DMS79 (cell line): ENCODE data around the gene PDE10A.

ENCODE experiments used
- DNase-seq: peaks from one replicate; lab custom pipeline; 2025; lab: John Stamatoyannopoulos, UW

PDE10A gene

DNA sequence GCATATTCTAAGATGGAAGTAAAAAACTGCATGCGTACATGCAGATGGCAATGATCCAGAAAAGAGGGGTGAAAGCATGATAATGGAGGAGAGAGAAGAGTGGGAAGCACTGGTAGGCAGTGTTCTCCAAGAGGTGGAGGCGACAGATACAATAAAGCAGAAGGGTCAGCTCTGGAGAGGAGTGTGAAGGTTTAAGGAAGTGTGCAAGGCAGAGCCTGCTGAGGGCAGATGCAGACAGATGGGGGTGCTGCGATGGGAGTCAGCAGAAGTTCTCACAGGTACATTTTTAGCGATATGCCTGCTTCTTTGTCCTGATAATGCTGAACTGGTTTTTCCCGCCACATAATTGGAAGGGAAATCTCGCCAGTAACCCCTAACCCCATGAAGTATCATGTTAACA, 272.6 kb downstream of the PDE10A start:
- no peak for DNase-seq

DNA sequence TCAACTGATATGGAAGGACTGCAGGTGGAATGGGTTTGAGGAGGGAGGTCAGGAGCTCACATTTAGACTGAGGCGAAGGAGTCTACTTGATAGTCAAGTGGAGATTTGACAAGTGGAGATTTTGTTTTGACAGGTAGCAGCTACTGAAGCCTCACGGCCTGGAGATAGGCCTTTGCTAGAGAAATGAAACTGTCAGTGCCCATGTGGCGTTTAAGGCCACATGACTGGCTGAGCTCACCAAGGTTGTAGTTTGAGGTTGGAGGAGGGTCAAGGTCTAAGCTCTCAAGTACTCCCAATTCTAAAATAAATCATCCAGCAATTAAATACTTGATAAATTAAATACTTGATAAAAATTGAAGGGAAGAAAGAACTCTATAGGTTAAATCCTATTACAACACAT, 273.5 kb downstream of the PDE10A start:
- no peak for DNase-seq

DNA sequence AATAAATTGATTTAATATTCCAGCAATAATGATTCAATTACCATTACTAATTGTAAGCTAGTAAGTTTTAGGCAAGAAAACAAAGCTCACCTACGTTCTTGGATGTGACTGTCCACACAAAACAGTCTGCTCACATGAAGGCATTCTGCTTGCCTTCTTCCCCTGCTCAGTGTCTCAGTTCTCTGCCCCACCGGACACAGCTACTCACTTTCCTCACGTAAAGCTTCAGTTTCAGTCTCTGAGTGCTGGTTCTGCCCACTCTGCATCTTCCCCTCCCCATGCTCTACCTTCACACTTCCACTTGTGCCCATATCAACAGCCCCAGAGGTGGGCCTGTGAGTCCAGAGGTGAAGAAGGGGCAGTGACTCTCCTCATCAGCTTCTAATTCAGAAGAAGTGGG, 279.7 kb downstream of the PDE10A start:
- no peak for DNase-seq

DNA sequence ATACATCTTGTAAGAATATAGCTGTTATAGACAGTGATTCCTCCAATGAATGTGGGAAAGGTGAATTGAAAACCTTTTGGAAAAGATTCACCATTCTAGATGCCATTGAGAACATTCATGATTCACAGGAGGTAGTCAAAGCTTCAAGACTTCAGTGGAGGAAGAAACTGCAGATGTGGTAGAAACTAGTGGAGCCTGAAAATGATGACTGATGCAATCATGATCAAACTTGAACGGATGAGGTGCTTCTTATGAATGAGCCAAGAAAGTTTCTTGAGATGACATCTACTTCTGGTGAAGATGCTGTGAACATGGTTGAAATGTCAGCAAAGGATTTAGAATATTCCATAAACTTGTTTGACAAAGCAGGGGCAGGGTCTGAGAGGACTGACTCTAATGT, 286.9 kb downstream of the PDE10A start:
- DNase-seq: no peak

DNA sequence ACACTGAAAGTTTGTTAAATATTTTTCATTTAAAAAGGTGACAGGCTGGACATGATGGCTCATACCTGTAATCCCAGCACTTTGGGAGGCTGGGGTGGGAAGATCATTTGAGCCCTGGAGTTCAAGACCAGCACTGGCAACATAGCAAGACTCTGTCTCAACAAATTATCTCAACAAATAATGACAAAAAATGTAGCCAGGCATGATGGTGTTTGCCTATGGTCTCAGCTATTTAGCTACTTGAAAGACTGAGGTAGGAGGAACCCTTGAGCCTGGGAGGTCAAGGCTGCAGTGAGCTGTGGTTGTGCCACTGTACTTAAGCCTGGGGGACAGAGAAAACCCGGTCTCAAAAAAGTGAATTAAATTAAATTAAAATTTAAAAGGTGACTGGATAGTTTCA, 297.7 kb downstream of the PDE10A start:
- no peak for DNase-seq

DNA sequence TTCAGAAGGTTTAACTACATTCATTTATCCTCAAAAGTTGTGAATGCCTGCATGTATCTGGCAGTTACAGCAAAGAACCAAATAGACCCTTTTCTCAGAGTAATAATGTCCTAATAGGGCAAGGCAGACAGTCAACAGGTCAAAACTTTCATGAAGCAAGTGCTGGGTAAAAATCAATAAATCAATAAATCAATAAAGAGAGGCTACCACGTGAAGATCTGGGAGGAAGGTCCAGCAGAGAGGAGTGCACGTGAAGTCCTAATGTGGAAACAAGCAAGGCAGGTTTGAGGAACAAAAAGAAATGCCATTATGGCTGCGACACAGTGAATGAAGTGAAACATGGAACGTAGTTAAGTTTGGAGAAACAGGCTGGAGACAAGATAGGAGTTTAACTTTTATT, 317.3 kb downstream of the PDE10A start:
- no peak for DNase-seq

DNA sequence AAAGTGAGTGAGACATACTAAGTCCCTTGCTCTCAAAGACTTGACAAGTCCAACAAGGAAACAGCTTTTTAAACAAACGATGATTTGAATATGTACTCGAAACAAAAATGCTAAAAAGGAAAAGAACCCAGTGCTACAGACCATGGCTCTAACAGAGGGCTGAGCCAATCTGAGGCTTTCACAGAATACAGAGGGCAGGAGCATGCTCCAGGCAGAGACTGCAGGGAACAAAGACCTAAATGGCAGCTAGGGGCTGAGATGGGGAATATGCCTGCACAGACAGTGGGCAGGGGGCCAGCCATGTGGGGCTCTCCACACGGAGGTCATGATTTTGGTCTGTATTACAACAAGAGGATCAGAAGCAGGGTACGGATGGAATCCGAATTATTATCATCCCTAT, 322.5 kb downstream of the PDE10A start:
- DNase-seq: no peak

DNA sequence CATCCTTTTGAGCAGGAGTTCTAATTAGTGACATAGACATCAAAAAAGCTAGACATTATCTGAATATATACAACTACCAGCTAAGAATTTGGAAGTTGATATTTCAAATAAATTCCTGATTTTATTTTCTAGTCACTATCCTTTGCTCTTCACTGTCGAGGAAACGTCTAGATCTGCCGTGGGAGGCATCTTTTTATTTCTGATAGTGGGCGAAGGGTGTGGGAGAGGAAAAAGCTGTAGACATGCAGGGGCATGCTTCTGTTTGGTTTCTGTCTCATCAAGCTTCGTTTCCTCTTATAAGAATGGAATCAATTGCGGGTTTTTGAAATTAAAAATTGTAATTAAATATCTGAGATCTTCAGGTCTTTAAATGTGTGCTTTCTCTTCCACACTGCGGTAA, 337.4 kb downstream of the PDE10A start:
- DNase-seq: no peak

DNA sequence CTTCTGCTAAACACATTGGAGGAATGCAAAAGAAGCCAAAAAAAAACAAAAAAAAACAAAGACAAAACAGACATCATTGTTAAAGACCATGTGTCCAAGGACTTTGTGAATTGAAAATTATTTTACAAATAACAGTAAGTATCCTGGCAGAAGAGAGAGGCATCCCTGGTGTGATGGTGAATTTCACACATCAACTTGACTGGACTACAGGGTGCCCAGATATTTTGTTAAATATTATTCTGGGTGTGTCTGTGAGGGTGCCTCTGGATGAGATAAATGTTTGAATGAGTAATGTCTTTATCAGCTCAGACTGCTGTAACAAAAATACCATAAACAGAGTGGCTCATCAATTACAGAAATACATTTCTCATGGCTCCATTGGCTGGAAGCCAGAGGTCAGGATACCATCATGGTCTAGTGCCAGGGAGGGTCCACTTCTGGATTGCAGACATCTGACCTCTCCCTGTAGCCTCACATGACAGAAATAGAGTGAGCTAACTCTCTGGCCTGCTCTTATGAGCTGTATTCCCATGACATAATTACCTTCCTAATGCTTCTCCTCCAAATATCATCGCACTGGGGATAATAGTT, 341.4 kb downstream of the PDE10A start:
- DNase-seq: no peak

DNA sequence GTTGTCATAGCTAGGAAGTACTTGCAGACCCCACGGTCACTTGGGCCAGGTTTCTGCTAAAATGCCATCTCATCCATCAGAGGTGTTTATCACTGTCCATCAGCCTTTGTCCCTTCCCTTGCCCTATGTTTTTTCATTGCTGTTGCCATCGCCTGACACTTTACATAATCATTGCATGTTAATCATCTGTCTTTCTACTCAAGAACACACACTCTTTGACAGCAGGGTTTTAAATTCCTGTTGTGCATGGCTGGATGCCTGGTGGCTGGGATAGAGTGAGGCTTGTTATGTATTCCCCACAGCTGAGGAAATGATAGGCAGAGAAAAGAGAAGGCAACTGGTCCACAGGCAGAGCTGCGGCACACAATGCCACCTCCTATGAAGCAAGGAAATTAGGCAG, 341.9 kb downstream of the PDE10A start:
- no peak for DNase-seq

DNA sequence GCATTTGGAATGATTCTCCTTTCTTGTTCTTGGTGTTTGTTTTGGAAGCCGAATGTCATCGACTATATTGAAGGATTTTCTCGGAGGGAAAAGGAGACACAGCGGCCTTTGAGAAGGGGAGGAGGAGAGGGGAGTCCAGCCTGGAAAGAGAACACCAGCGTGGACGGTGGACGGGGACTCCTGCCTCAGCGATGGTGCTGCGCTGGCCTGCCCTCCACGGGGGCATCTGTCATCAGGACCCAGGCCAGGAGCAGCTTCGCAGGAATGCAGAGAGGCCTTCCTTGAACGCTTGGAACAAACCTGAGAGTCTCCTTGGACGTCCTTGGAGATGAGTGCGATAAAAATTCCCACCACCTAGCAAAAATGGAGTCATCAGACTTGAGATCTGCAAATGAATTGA, 345.3 kb downstream of the PDE10A start:
- no peak for DNase-seq

DNA sequence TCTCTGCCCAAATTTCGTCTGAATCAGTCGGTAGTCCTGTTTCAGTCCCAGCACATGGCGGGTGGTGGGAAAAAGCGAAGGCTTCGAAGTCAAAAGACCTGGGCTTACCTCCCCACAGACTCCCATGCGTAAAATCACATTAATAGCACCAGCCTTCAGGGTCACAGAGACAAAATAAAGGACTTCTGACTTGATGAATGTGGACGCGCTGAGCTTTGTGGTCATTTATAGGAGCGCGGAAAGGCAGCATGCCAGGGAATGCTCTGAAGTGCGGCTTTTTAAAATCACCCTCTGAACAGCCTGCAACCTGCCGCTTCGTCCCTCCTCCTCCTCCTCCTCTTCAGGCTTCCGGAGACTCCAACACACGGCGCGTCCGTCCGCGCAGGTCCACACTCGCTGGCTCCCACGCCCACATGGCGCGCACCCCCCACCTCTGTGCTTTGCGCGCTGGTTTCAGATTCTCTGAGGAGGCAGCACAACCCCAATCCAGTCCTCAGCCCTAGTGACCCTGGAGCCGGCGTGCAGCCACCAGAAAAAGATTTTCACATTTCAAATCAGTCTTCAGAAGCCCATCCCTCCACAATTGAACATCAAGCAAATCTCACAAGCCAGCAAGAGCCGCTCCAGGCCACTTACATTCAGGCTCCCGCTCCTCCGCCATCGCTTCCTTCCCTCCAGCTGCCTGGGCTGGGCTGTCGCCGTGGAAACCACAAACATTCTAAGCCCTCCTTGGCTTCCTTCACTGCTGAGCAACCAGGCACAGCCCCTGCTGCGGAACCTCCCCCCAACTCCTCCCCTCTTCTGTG, 353.9 kb downstream of the PDE10A start, which contains the start of gene C6orf118:
C6orf118 (minus strand) TSS at position 680 of the 806 bp plus-strand sequence; CDS start at position 661, 19 bp downstream.
- no peak for DNase-seq

DNA sequence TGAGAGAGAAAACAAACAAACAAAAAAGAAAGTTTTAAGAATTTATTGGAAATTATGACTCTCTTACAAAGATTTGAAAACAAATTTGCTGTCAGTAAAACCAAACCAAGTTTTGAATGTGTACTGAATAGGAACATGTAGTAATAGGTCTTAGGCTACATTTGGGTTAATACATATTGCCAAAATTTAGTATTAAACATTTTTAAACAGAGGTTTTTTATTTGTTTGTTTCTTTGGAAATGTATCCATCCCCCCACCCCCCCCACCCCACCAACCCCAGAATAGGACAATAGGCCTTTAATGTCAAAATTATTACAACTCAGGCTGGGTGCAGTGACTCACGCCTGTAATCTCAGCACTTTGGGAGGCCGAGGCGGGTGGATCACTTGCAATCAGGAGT, 356.1 kb downstream of the PDE10A start:
- no peak for DNase-seq

DNA sequence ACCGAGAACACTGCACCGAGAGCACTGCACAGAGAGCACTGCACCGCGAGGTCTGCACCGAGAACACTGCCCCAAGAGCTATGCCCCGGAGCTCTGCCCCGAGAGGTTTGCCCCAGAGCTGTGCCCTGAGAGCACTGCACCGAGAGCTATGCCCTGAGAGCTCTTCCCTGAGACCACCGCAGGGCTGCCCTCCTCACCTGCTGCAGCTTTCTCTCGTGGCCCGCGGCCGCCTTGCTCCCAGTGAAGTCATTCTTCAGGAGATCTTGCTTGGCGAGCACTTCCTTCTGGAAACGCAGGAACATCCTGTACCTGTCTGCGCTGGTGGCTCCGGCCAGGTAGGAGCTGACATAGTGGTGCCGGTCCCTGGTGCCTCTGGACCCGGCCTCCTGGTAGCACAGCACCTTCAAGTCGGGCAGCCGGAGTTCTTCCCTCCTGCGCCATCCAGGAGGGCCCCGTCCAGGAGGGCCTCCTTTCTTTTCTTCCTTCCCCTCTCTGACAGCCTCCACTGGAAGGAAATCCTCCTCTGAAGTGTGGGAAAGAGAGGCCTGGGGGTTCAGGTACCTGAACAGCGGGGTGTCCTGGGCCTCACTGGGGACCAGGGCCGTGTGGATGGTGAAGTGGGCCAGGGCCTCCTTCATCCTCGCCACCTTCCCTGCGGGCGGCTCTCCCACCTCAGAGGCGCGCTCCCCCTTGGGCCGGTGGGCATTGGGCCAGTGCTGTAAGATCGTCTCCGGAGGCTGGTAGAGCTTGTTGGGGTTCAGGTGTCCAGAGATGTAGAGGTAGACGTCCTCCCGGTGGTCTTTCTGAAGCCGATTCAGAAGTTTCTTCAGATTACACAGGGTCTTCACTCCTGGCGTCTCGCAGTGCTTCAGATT, 361.4 kb downstream of the PDE10A start:
- DNase-seq: no peak

DNA sequence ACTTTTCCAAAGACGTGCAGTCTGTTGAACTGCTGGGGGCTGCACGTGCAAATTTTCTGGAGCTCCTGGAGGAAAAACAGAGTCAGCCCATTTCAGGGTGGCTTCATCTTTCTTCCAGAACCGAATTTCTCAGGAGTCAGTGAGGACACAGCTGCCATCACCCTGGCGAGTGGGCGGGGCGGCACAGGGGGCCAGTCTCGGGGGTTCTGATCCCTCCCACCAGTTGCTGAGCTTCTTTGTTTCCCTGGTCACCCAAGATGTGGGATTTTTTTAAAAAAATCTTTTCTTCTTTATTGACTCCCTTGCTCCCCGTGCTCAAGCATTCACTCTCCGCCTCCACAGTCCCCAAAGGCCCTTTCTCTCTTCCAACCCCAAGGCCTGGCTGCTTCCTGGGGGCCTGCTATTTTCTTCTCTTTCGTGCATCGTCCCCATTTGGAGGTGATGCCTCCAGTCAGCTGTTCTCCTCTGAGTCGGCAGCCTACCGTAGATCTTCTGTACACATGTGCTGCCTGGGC, 362.6 kb downstream of the PDE10A start:
- no peak for DNase-seq

DNA sequence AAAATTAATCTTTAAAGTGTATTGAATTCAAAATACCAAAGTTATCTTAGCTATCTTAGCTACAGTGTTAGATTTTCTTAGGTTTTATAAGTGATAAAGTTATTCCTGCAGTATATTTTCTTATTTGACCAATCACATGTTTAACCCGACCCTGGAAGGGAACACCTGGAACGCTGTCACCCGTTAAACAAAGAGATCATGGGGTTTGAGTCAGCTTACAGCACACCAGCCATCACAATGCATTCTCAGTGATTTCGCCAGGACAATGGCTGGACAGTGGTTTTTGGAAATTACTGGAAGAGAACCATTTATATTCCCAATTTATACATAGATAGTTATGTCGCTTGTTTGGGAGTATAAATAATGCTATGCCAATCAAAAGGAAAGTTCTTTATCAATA, 364.2 kb downstream of the PDE10A start:
- DNase-seq: no peak

DNA sequence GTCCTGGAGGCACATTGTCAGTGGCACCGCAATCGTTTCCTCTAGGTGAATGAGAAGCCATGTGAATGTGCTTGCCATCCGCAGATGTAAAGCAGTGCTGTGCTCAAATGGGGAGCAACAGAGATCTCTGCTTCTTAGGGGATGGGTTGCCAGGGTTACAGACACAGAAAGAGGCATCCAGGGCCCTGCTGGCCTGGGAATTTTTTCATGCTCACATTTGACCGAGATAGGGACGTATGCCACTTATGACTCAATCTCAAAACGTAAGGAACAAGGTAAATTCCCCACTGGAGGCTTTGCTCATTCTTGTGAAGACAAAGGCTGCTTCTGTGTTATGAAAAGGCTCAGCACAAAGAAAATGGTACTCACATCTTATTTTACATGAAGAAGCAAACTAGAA, 364.6 kb downstream of the PDE10A start:
- no peak for DNase-seq

DNA sequence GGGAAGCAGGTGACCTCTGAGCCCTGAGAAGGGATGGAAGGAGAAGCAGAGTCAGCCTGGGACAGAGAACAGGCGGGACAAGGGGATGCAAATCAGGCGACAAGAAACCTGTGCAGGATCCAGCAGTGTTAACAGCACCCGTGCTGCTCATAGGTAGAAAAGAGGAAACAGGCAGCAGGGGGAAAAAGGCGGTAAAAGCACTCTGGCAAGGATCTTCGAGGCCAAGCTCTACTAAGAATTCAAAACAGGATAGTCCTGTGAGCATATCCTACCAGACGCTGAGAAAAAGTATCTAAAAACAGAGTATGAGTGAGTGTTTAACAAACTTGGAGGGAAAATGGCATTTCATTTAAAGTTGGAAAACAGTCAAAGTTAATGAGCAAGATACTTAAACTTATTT, 370.4 kb downstream of the PDE10A start:
- DNase-seq: no peak
